ENCODE results near the gene ANKS1A.

DNA sequence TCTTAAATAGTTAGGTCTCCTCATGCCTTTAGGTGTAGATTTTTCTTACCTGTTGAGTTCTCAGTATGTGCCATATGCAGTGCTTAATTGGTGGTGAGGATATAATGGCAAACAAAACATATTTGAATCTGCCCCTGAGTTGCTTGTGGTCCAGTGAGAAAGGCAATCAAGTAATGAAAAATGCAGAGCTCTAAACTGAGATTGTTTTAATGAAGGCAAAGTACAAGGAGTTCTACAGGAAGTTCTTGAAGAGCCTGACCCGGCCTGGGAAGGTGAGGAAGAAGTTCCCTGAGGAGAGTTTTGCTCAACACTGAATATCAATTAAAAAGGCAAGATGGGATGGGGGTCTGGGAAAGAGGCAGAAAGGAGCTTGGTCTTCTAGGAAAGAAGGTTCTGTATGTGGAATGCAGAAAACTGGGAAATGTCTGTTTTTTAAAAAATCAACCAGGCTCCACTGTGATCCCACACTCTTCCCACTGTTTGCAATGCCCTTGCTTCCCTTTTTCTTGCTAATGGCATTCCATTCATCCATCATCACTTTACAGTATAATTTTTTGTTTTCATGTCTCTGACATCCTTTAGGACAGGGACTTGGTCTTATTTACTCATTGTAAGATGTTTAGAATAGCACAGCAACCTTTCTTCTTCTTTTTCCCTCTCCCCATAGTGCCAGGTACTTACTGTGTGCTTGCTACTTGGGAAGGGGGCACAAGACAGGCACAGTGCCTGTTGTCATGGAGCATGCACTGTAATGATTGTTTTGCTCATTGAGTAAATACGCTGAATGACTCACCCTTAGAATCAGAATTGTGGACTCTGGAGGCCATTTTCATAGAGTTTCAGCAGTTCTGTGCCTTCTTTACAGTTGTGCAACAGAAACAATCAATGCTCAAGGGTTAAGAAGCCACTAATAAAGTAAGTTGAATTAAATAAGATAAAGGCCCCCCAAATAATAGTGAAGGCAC, 64.3 kb downstream of the ANKS1A start:
- TF ChIP-seq, protein P1, sequence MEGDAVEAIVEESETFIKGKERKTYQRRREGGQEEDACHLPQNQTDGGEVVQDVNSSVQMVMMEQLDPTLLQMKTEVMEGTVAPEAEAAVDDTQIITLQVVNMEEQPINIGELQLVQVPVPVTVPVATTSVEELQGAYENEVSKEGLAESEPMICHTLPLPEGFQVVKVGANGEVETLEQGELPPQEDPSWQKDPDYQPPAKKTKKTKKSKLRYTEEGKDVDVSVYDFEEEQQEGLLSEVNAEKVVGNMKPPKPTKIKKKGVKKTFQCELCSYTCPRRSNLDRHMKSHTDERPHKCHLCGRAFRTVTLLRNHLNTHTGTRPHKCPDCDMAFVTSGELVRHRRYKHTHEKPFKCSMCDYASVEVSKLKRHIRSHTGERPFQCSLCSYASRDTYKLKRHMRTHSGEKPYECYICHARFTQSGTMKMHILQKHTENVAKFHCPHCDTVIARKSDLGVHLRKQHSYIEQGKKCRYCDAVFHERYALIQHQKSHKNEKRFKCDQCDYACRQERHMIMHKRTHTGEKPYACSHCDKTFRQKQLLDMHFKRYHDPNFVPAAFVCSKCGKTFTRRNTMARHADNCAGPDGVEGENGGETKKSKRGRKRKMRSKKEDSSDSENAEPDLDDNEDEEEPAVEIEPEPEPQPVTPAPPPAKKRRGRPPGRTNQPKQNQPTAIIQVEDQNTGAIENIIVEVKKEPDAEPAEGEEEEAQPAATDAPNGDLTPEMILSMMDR (IDR thresholded peaks at IDR 0.05): no peak
- no peak for TF ChIP-seq POLR2A (IDR thresholded peaks at IDR 0.05)

All from right lobe of liver (tissue), 4 donors.